Measurements from ENCODE around the gene MX1.
A peak's percentile ranks its signal among the peaks of the same experiment; 100 is the strongest.

The MX1 gene

DNA sequence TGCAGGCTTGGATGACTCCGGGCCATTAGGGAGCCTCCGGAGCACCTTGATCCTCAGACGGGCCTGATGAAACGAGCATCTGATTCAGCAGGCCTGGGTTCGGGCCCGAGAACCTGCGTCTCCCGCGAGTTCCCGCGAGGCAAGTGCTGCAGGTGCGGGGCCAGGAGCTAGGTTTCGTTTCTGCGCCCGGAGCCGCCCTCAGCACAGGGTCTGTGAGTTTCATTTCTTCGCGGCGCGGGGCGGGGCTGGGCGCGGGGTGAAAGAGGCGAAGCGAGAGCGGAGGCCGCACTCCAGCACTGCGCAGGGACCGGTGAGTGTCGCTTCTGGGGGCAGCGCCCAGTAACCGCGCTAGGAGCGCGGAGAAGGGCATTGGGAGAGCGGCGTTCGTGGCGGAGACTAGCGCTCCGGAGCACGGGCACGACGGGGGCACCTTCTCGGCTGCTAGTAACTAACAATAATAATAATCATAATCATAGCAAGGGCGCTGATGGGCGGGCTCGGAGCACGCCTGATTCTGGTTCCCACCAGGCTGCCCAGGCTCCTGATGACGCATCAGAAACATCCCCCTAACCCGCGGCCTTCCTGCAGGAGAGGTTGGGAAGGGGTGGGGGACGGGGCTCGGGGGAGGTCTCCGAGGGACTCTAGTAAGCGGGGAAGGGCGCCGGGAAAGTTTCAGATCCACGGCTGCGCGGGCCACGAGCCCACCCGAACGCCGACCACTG is at the start of gene MX1:
Gene MX1, plus strand, starts transcription at position 286 of the 722 bp plus-strand sequence. CDS start 5,832 bp downstream, outside the sequence.
- DNase-seq (ENCODE audit: low read depth in 2 of 2) = peak; percentile 69 to 71

GRCh38 chr21:41377715-41378114 is 48.3 kb upstream of the MX1 start:
- no peak for DNase-seq (ENCODE audit: low read depth in 2 of 2)

DNA sequence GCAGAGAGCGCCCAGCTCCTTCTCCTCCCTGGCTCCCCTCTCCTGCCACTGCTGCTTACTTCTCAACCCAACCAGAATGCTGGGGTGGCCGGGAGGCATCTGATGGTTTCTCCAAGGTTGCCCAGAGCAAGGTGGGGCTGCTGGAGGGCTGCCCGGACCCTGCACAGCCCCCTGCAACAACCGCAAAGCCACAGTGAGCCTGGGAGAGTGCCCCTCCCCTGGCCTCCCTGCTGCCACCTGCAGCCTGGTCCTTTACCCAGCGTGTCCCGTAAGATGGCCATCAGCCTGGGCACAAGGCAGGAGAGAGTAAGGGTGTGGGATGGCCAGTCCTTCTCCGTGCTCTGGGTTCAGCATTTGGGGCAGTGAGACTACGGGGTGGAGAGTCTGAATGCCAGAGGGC is 47.2 kb upstream of the MX1 start:
- DNase-seq (ENCODE audit: low read depth in 2 of 2) = no peak

DNA sequence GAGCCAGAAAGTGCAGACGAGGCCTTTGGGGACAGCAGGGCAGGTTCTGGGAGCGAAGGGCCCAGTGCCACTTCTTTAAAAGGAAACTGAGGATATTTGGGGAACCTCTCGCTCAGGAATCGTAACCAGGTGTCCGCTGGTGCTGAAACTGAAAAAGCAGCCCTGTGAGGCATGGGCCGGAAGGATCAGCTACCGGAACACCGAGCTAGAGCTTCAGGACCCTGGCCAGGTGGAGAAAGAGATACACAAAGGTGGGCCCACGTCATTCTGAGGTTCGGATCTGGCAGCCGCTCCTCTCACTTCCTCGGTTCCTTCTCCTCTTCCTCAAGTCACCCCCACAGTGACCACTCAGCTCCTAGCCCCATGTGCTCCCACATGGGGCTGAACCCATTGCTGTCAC is 46.1 kb upstream of the MX1 start:
- no peak for DNase-seq (ENCODE audit: low read depth in 2 of 2)

- no peak for DNase-seq (ENCODE audit: low read depth in 2 of 2)
Observed at GRCh38 chr21:41381731-41382130, 44.3 kb upstream of the MX1 start.

- DNase-seq (ENCODE audit: low read depth in 2 of 2) = no peak
Observed at GRCh38 chr21:41387042-41387819, 38.8 kb upstream of the MX1 start.

GRCh38 chr21:41387824-41388223 is 38.2 kb upstream of the MX1 start:
- no peak for DNase-seq (ENCODE audit: low read depth in 2 of 2)

GRCh38 chr21:41388259-41388658 is 37.8 kb upstream of the MX1 start:
- DNase-seq (ENCODE audit: low read depth in 2 of 2) = no peak

DNA sequence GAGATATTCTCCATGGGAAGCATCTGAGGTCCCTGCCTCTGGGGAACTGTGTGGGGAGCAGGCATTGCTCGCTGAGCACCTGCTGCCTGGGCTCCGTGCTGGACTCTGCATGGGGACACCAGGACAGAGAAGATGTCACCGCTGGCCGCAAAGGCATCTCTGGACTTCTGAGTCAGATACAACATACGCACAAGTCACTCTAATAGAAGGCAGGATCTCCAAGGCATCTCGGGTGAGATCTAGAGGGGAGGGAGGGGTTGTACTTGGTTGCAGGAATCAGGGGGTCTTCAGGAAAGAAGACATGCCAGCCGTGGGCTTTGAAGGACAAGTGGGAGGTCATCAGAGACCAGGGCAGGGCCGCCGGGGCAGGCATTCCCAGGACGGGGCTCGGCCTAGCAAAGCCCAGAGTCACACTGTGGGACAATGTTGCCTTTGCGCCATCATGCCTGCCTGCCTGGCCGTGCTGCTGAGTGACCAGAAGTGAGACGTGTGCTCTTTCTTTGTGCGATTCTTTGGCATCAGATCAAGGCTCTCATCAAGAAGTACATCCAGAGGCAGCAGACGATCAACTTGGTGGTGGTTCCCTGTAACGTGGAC is 35.9 kb upstream of the MX1 start:
- DNase-seq (ENCODE audit: low read depth in 2 of 2) = no peak

DNA sequence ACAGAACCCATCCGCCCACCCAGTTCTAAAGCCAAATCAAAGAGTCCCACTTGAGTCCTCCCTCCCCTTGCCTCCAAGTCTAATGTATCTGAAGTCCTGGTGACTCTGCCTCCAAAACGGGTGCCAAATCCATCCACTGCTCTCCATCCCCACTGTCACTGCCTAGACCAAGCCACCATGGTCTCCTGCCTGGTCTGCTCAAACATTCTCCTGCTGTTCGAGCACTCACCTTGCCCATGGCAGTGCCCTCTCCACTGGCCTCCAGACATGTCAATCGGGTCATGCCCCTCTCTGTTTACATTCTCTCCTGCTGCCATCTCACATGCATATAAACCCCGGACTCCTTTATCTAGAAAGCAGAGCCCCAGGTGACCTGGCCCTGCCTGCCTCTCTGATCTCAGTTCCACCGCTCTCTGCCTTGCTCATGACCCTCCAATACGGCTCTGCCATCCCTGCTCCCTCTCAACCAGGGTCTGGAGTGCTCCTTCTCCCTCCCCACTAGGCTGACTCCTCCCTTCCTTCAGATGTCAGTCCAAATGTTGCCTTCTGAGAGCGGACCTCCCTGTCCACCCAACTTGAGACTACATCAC is 32.1 kb upstream of the MX1 start:
- no peak for DNase-seq (ENCODE audit: low read depth in 2 of 2)

GRCh38 chr21:41396558-41397075 is 29.4 kb upstream of the MX1 start:
- no peak for DNase-seq (ENCODE audit: low read depth in 2 of 2)

GRCh38 chr21:41397471-41397891 is 28.6 kb upstream of the MX1 start:
- DNase-seq (ENCODE audit: low read depth in 2 of 2) = no peak

DNA sequence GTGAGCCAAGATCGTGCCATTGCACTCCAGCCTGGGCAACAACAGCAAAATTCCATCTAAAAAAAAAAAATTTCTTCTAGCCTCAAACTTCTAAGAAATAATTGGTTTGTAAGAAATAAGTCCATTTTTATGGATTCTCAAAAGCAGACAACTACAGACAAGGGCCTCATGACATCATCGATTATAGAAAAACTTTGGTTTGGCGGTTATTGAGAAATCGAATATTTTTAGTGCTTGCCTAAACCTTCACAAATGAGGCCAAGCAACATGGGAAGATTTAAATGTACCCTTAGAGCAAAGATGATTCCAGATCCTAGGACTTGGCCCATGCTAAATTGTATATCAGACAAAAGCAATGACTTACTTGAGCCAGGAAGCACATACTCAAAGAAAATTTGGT is 27.8 kb upstream of the MX1 start:
- no peak for DNase-seq (ENCODE audit: low read depth in 2 of 2)

- no peak for DNase-seq (ENCODE audit: low read depth in 2 of 2)
Observed at GRCh38 chr21:41398831-41399230, 27.2 kb upstream of the MX1 start.

DNA sequence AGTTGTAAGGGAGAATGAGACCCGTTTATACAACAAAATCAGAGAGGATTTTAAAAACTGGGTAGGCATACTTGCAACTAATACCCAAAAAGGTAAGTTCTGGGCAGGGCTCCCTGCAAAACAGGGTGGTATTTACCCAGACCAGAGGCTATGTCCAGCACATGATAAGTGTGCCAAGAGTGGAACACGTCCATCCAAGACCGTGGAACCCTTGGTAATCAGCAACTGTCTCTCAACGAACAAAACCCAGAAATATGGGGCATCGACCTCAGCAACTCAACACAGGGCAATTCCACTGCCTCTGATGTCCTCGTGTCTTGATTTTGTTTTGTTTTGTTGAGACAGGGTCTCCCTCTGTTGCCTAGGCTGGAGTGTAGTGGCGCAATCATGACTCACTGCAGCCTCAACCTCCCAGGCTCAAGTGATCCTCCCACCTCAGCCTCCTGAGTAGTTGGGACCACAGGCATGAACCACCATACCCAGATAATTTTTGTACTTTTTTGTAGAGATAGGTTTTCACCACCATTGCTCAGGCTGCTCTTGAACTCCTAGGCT is 26.7 kb upstream of the MX1 start:
- DNase-seq (ENCODE audit: low read depth in 2 of 2) = no peak

GRCh38 chr21:41402231-41402630 is 23.8 kb upstream of the MX1 start:
- no peak for DNase-seq (ENCODE audit: low read depth in 2 of 2)

DNA sequence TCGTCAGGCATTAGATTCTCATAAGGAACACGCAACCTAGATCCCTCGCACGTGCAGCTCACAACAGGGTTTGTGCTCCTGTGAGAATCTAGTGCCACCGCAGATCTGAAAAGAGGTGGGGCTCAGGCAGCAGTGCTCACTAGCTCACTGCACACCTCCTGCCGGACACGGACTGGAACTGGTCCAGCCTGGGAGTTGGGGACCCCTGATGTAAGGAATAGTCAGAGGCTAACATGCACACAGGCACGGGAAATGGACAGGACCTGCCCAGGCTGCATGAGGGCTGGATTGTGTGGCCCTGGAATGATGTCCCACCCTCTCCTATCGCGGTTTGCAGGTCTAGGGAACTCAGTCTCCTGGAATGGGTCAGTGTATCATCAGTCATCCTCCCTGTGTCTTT is 23.2 kb upstream of the MX1 start:
- no peak for DNase-seq (ENCODE audit: low read depth in 2 of 2)

- DNase-seq (ENCODE audit: low read depth in 2 of 2) = no peak
Observed at GRCh38 chr21:41403331-41403730, 22.7 kb upstream of the MX1 start.

GRCh38 chr21:41403966-41404365 is 22.1 kb upstream of the MX1 start:
- no peak for DNase-seq (ENCODE audit: low read depth in 2 of 2)

DNA sequence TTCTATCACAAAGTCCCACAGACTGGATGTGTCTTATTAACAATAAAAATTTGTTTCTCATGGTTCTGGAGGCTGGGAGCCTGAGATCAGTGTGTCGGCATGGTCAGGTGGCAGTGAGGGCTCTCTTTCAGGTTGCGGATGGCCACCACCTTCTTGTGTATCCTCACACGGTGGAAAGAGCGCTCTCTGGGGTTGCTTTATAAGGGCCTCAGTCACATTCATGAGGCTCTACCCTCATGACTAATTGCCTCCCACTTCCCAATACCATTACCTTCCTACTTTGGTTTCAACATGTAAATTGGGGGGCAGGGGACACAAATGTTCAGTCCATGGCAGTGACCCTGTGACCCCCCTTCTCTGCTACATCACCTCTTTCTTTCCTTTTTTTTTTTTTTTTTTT is 20.7 kb upstream of the MX1 start:
- no peak for DNase-seq (ENCODE audit: low read depth in 2 of 2)

GRCh38 chr21:41406340-41406739 is 19.7 kb upstream of the MX1 start:
- no peak for DNase-seq (ENCODE audit: low read depth in 2 of 2)
